GM18498 (cell line): ENCODE data around the gene DYTN.

Source experiments
- ATAC-seq: cut with Tn5 transposase; IDR thresholded peaks from one replicate; pipeline ENCODE4 v1.9.1; 2021; ENCODE audit warnings: mild to moderate bottlenecking, moderate library complexity; ENCODE audit not compliant: unreplicated experiment

DYTN gene

GRCh38 chr2:206700156-206700555 lies 18.0 kb downstream of the DYTN start:
- ATAC-seq = no peak

DNA sequence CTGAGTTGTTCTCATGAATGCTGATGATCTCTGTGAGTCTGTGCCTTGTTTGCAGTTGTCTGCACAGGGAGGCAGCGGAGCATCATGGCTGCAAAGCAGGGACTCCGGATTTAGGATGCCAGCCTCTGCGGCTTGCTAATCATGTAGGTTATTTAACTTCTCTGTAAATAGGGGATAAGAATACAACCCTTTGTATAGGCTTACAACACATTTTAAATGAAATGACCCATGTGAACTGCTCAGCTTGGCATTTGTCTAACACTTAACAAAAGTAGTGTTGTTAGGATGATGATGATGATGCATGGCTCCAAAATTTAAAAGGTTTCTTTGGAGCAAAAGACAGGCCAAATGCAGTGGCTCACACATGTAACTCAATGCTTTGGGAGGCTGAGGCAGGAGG lies 19.4 kb downstream of the DYTN start:
- ATAC-seq = no peak

DNA sequence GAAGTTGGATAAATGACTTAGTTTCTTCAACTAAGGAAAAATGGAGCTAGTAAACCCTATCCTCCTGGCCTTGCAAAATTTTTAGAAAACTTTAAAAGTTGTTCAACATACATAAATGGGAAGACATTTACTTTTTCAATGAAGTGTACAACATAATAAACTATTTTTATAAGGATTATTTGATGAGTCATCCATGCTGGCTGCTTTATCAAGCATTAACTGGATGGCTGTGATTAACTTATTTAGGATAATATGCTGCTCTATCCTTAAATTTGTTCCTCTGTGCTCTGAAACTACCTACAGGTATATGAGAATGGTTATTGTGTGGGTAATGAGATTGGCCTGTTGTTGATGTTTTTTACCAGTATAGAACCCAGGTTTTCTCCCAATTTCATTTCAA lies 21.3 kb downstream of the DYTN start:
- no peak for ATAC-seq

DNA sequence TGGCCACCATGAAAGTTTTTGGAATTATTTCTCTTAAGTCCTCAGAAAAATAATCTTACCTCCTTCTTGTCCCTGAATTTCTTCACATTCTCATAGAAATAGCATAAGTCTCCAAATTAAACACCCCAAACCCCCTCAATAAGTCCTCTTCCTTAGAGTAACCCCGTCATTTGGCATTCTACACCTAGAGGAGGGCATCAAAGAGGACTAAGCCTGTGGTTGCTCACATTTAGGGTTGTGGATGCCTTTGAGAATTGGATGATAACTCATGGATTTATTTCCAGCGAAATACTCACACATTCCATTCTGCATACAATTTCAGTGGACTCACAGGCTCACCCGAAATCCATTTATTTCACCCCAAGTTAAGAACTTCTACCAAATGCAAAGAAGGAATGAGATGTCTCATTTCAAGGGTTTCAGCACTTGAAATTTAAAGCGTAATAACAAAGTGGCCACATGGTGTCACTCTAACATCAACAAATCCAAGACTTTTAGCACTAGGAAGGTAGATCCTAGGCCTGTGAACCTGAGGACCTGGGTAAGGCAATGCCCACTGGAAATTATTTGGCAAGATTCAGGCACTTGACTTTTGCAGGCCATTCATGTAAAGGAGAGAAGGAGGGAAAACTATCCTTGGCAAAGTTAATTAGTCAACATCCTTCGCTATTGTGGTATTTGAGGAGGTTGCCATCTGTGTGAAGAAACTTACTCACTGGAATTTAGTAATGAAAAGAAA lies 24.6 kb downstream of the DYTN start:
- peak; percentile 72 for ATAC-seq

DNA sequence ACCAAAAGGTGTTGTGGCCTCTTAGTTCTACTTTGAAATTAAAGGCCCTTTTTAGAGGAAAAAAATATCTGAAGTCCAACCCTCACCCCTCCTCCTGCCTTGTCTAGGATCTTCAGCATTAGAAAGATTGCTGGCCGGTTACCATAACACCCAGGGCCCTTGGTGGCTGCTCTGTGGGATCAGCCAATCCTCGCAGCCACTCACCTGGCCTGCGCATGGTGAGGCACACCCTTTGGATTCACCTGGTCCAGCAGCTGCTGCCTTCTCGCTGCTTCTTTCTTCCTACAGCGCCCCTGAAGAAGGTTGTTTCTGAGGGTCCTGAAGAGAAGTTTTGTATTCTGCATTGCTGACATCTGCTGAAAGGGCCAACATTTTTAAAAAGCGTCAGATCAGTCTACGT lies 25.2 kb downstream of the DYTN start:
- no peak for ATAC-seq

- ATAC-seq = no peak
Measured at GRCh38 chr2:206688990-206689389, 29.2 kb downstream of the DYTN start.

- ATAC-seq = no peak
Measured at GRCh38 chr2:206688453-206688852, 29.7 kb downstream of the DYTN start.

- no peak for ATAC-seq
Measured at GRCh38 chr2:206683546-206683945, 34.6 kb downstream of the DYTN start.

- ATAC-seq = no peak
Measured at GRCh38 chr2:206670531-206671319, 47.5 kb downstream of the DYTN start.

GRCh38 chr2:206665251-206665650 lies 52.9 kb downstream of the DYTN start:
- no peak for ATAC-seq

GRCh38 chr2:206657087-206657486 lies 61.1 kb downstream of the DYTN start:
- ATAC-seq = no peak

- ATAC-seq = no peak
Measured at GRCh38 chr2:206647985-206648384, 70.2 kb downstream of the DYTN start.

DNA sequence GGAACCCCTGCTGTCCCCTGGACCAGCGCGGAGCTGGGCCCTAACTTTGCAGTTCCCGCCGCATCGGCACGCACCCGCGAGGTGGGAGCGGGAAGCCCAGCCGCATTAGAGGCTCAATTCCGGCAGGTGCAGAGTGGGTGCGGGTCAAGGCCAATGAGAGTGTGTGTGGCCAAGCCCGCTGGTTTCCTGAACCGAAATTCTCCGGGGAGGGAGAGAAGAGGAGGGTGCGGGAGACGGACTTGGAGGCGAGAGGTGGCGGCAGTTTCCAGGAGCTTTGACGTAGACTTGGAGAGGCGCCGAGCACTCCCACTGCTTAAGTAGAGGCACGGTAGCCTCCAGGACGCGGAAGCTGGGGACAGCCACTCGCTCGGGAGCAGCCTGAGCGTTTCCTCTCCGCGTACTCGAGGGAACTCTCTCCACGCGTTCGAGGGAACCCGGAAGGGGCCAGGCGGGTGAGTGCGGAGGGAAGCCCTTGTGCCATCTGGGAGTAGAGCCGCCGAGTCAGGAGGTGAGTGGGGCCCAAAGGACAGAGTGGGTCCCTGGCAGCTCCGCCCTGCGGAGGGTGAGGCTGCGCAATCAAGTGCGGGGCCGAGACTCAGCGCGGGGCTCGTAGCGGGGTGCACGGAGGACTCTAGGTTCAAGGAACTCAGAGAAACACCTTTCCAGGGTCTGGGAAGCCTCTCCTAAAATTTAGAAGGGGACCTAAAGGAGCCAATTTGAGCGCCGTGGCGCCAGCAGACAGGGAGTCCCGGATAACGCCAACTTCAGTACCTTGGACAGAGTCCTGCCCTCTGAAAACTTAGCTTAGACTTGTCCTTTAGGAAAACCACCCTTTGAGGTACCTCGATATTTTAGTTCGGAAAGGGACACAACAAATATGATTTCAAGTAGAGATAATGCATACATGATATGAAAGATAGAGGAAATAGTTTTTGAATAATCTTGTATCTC lies 75.8 kb downstream of the DYTN start, which contains the start of gene FAM237A:
Gene FAM237A, plus strand, starts transcription at position 413 of the 951 bp plus-strand sequence. CDS start 1,750 bp downstream, outside the sequence.
- ATAC-seq = no peak

GRCh38 chr2:206641226-206641625 lies 77.0 kb downstream of the DYTN start:
- ATAC-seq = no peak

- ATAC-seq = no peak
Measured at GRCh38 chr2:206639636-206640035, 78.6 kb downstream of the DYTN start.

GRCh38 chr2:206635015-206635414 lies 83.2 kb downstream of the DYTN start:
- ATAC-seq = no peak

- ATAC-seq = no peak
Measured at GRCh38 chr2:206631340-206631739, 86.9 kb downstream of the DYTN start.

DNA sequence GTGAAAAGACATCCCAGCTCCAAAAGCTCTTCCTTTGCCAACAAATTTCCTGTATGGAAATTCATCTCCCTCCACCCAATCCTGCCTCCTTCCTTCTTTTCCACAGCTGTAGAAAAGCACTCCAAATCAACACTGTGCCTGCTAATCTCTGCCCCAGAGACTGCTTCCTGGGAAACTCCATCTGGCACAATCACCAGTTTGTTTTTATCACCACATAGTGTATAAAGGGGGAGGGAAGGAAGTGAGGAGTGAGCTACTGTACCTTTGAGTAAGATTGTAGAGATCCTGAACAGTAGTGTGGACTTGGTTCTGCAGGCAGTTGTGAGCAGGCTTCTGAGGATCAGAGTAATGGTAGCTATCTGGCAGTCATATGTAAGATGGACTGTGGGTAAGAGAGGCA lies 90.6 kb downstream of the DYTN start:
- ATAC-seq = no peak

- ATAC-seq = no peak
Measured at GRCh38 chr2:206626108-206626507, 92.1 kb downstream of the DYTN start.

- no peak for ATAC-seq
Measured at GRCh38 chr2:206619011-206619410, 99.2 kb downstream of the DYTN start.

GRCh38 chr2:206616151-206616550 lies 102.0 kb downstream of the DYTN start:
- ATAC-seq = no peak
